ENCODE measurements around the gene XG. TPM values are rescaled to one million over a fixed set of nuclear protein-coding genes. Genes with fewer than 3 reads are reported as not detected.
"Not testable (repeated sequence)": the region's sequence is repeated elsewhere in the genome, so short reads cannot be mapped to it uniquely, and the experiment has no call there.

Gene XG
- total RNA-seq, 2 donors from 2014 or later, result not detected

DNA sequence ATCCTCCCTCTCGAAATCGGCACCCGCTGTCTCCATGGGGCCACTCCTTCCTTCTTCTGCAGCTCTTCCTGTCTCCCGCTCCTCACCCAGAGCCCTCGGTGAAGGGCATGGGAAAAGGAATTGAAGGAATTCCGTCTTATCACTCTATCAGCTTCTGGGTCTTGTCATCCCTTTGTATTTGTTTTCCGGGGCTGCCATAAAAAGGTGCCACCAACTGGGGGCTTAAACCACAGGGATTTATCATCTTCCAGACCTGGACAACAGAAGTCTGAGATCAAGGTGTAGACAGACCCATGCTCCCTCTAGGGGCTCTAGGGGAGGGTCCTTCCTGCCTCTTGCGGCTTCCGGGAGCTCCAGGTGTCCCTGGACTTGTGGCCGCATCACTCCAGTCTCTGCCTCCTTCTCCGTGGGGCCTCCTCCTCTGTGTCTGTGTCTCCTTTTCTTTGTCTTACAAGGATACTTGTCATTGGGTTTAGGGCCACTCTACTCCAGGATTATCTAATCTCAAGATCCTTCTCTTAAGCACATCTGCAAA, 36.7 kb upstream of the XG start:
- DNase-seq (no peak), ATAC-seq (replicated peaks in 1 of 2) (no peak)
- Mint-ChIP-seq H3K9me3 (no peaks in the 10 kb centered on the region), H3K4me3 (peak overlapping the region; percentile 18 to 37), H3K36me3 (ENCODE audit: insufficient read depth in 2 of 2) (peaks cover 16 to 44% of the 10 kb centered on the region in 2 donors), H3K27me3 (ENCODE audit: low read depth) (no peaks in the 10 kb centered on the region), H3K4me1 (ENCODE audit: low read depth) (peaks cover 9% of the 10 kb centered on the region), H3K27ac (peak overlapping the region; percentile 78)

DNA sequence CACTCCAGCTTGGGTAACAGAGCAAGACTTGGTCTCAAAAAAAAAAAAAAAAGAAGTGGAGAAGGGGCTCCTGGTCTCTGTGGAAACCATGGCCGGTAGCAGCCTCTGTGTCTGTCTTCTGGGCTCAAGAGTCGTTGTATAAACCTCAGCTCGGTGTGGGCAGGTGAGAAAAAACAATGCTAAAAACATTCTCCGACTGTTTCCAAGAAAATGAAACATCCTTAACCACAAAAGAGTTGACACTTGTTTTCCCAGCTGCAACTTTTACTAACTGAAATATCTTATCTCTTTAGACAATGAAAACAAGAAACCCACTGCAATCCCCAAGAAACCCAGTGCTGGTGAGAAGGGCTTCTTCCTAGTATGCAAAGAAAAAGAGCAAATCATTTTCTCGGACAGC, 34.5 kb upstream of the XG start:
- Mint-ChIP-seq H3K9me3 (no peaks in the 10 kb centered on the region), H3K4me1 (ENCODE audit: low read depth) (no peaks in the 10 kb centered on the region), H3K27ac (peak overlapping the region; percentile 85), H3K4me3 (peak overlapping the region; percentile 55 to 69), H3K36me3 (ENCODE audit: insufficient read depth in 2 of 2) (peaks cover 17 to 44% of the 10 kb centered on the region in 2 donors), H3K27me3 (ENCODE audit: low read depth) (no peaks in the 10 kb centered on the region)
- peak; percentile 70 to 71 for ATAC-seq (replicated peaks in 1 of 2)
- DNase-seq, result no peak

DNA sequence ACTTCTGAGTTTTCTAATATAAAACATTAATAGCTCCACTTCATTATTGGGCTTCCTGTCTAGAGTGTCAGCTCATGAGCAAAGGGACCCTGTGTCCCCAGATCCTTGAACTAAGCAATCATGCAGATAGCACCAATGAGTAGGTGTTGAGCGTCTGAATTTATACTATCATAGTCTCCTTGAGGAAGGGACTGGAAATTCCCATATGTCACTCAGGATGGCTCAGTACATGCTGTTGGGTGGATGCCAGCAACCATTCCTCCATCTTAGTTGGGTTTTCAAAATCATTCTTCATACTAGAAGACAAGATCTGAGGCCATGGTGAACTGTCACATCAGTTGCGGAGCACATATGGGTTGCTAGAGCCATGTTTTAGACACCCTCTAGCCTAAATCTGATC, 33.0 kb upstream of the XG start:
- H3K36me3 Mint-ChIP-seq (ENCODE audit: insufficient read depth in 2 of 2), result peaks cover 23 to 46% of the 10 kb centered on the region in 2 donors
- DNase-seq (no peak), ATAC-seq (replicated peaks in 1 of 2) (no peak)
- no peak overlapping the region for H3K27ac Mint-ChIP-seq
- H3K9me3 Mint-ChIP-seq, result no peaks in the 10 kb centered on the region
- no peaks in the 10 kb centered on the region for H3K27me3 Mint-ChIP-seq (ENCODE audit: low read depth)
- no peaks in the 10 kb centered on the region for H3K4me1 Mint-ChIP-seq (ENCODE audit: low read depth)
- peak overlapping the region in 1 of 2 donors; percentile 12 for H3K4me3 Mint-ChIP-seq

DNA sequence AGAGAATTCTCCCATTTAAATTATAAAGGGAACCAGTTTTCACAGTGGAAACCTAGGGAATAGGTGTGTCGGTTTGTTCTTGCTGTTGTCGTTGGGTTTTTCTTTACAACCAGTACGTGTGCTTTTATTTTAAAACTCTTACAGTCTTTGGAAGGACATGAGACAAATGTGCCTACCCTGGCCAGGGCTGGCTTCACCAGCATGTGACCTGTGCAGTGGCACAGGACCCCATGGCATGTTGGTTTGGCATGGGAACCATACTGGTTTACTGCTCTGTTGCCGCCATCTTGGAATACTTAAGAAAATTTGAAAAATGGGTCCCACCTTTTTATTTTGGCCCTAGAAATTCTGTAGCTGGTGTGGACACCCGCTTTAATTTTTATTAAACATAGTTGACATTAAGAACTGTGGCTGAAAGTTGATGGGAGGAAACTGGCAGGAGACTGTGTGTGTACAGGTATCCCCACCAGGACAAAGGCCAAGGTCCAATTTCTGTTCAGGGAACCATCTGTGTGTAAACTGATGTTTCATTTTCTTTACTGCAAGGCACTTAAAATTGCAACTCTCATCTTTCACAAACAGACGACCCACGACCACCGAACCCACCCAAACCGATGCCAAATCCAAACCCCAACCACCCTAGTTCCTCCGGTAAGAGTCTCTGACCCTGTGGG, 31.9 kb upstream of the XG start:
- ATAC-seq (replicated peaks in 1 of 2) (no peak), DNase-seq (no peak)
- Mint-ChIP-seq H3K27ac (no peak overlapping the region), H3K4me1 (ENCODE audit: low read depth) (no peaks in the 10 kb centered on the region), H3K36me3 (ENCODE audit: insufficient read depth in 2 of 2) (peaks cover 23 to 44% of the 10 kb centered on the region in 2 donors), H3K9me3 (no peaks in the 10 kb centered on the region), H3K4me3 (no peak overlapping the region), H3K27me3 (ENCODE audit: low read depth) (no peaks in the 10 kb centered on the region)

DNA sequence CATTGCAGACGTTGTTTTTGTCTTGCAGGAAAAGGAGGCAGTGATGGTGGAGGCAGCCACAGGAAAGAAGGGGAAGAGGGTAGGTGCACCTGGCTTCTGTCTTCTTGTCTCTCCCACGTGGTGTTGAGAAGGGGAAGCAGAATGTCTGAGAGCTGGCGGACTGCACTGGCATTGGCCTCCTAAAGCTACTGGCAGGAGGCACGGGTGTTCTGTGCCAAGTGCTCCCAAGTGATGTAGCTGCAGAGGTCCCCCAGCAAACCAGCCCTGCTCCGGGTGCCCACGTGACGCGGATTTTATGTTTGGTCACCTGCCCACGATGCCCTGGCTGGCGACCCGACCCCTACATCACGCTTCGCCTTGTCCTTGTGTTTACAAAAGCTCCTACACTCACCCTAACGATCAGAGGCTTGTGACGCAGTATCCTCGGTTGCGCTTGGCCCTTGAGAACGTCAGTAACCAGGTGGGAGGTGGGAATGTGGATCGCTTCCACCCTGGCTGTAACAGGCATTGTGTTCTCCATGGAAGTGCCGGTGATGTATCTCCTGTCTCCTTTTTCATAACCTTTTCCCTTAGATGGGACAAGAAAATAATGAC, 28.5 kb upstream of the XG start:
- Mint-ChIP-seq H3K27ac (no peak overlapping the region), H3K36me3 (ENCODE audit: insufficient read depth in 2 of 2) (peaks cover 26 to 32% of the 10 kb centered on the region in 2 donors), H3K4me1 (ENCODE audit: low read depth) (no peaks in the 10 kb centered on the region)

DNA sequence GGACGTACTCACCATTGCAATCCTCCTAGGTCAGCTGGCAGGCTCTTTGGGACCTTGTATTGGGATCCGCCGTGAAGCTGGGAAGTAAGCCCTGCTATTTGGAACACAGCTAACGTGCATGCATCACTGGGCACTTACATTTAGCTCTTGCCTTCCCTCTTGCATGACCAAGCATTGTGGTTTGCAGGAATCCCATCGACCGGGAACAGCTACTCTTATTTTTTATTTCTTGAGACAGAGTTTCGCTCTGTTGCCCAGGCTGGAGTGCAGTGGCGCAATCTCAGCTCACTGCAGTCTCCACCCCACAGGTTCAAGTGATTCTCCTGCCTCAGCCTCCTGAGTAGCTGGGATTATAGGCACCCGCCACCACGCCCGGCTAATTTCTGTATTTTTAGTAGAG, 24.6 kb upstream of the XG start:
- H3K27ac Mint-ChIP-seq; H3K4me1 Mint-ChIP-seq (ENCODE audit: low read depth); H3K27me3 Mint-ChIP-seq (ENCODE audit: low read depth); H3K4me3 Mint-ChIP-seq; H3K9me3 Mint-ChIP-seq; ATAC-seq (replicated peaks in 1 of 2); DNase-seq: not testable (repeated sequence)
- peaks cover 14 to 20% of the 10 kb centered on the region in 2 donors for H3K36me3 Mint-ChIP-seq (ENCODE audit: insufficient read depth in 2 of 2)

More for the DNA sequence above, 28.5 kb upstream of the XG start:
- Mint-ChIP-seq H3K9me3 (no peaks in the 10 kb centered on the region), H3K4me3 (no peak overlapping the region), H3K27me3 (ENCODE audit: low read depth) (no peaks in the 10 kb centered on the region)
- no peak for DNase-seq
- no peak for ATAC-seq (replicated peaks in 1 of 2)

DNA sequence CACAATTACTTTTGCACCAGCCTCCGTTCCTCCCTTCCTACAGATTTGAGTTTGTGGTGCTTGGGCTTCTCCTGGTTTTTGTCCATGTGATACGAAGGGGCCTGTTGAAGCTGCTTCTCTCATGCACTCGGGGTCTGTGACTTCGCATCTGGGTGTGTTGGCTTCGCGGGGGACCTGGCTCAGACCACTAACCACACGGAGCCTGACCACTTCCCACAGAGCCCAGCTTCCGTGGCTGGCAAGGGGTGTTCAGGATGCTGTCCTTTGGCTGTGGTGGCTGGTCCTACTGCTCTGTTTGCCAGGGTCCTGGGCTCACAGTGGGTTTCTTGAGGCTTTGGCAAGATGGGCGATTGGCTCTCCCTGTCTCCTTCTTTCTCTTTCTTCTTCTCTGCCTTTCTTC, 19.8 kb upstream of the XG start:
- peaks cover 16 to 34% of the 10 kb centered on the region in 2 donors for H3K36me3 Mint-ChIP-seq (ENCODE audit: insufficient read depth in 2 of 2)
- H3K27me3 Mint-ChIP-seq (ENCODE audit: low read depth), result no peaks in the 10 kb centered on the region
- DNase-seq, result no peak
- no peak overlapping the region for H3K4me3 Mint-ChIP-seq
- H3K27ac Mint-ChIP-seq, result peak overlapping the region; percentile 7
- no peak for ATAC-seq (replicated peaks in 1 of 2)
- H3K9me3 Mint-ChIP-seq, result peaks cover 0 to 3% of the 10 kb centered on the region in 2 donors
- no peaks in the 10 kb centered on the region for H3K4me1 Mint-ChIP-seq (ENCODE audit: low read depth)

DNA sequence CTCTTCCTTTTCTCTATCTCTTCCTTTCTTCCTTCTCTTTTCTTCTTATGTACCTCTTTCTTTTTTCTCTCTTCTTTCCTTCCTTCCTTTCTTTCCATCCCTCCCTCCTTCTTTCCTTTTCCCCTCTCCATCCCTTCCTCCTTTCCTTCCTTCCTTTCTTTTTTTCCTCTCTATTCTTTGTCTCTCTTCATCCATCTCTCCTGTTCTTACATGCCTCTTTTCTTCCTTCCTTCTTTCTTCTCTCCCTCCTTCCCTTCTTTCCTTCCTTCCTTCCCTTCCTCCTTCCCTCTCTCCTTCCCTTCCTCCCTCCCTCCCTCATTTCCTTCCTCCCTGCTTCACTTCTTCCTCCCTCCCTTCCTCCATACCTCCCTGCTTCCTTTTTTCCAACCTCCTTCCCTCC, 19.2 kb upstream of the XG start:
- no peaks in the 10 kb centered on the region for H3K4me1 Mint-ChIP-seq (ENCODE audit: low read depth)
- ATAC-seq (replicated peaks in 1 of 2) (no peak), DNase-seq (no peak)
- H3K9me3 Mint-ChIP-seq, result peaks cover 0 to 3% of the 10 kb centered on the region in 2 donors
- no peak overlapping the region for H3K4me3 Mint-ChIP-seq
- H3K27ac Mint-ChIP-seq, result peak overlapping the region; percentile 88
- no peaks in the 10 kb centered on the region for H3K27me3 Mint-ChIP-seq (ENCODE audit: low read depth)
- H3K36me3 Mint-ChIP-seq (ENCODE audit: insufficient read depth in 2 of 2), result peaks cover 16 to 34% of the 10 kb centered on the region in 2 donors

DNA sequence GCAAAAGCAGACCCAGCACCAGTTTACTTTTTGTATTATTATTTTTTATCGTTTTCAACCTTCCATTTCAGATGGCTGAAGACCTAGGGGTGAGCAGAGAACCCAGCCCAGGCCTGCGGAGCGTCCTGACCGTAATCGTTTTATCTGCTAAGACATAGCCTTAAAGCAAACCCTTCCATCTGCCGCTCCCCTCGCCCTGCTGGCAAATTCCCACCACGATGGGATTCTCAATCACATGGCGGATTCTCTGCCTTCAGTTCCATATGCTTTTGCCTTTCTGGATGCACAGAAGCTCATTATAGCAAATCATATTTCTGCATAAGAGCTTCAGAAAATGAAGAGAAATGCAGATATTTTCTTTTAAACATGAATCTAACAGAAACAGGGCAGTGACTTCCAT, 18.6 kb upstream of the XG start:
- Mint-ChIP-seq H3K4me3 (no peak overlapping the region), H3K36me3 (ENCODE audit: insufficient read depth in 2 of 2) (peaks cover 12 to 30% of the 10 kb centered on the region in 2 donors), H3K27me3 (ENCODE audit: low read depth) (no peaks in the 10 kb centered on the region), H3K27ac (peak overlapping the region; percentile 88), H3K4me1 (ENCODE audit: low read depth) (no peaks in the 10 kb centered on the region), H3K9me3 (peaks cover 0 to 3% of the 10 kb centered on the region in 2 donors)
- no peak for ATAC-seq (replicated peaks in 1 of 2)
- no peak for DNase-seq

DNA sequence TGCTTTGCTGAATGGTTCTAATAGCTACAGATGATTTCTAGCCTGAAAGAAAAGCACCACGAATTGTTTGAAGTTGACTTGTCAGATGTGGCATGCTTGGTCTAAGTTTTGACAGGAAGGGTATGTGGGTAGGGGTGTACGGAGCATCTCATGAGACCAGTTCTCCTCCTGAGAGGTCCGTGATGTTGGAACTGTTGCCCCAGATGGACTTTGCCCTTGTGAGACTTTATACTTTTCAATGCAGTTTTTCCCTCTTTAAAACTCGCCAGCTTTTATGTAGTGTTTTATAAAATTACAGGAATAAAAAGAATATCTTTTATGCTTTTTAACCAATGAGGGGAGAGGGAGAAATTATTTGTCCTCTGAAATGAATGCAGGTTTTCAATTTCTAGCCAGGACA, 16.6 kb upstream of the XG start:
- H3K27me3 Mint-ChIP-seq (ENCODE audit: low read depth), result no peaks in the 10 kb centered on the region
- H3K4me1 Mint-ChIP-seq (ENCODE audit: low read depth), result no peaks in the 10 kb centered on the region
- H3K4me3 Mint-ChIP-seq, result no peak overlapping the region
- DNase-seq, result no peak
- H3K9me3 Mint-ChIP-seq, result peaks cover 0 to 3% of the 10 kb centered on the region in 2 donors
- H3K27ac Mint-ChIP-seq, result peak overlapping the region; percentile 17
- no peak for ATAC-seq (replicated peaks in 1 of 2)
- peaks cover 11 to 25% of the 10 kb centered on the region in 2 donors for H3K36me3 Mint-ChIP-seq (ENCODE audit: insufficient read depth in 2 of 2)

DNA sequence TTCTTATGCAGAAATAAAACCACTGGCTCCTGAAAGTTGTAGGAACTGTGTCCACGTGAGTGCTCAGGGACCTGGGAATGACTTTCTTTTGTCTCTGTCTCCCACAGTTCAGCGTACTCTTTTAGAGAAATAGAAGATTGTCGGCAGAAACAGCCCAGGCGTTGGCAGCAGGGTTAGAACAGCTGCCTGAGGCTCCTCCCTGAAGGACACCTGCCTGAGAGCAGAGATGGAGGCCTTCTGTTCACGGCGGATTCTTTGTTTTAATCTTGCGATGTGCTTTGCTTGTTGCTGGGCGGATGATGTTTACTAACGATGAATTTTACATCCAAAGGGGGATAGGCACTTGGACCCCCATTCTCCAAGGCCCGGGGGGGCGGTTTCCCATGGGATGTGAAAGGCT, 11.2 kb upstream of the XG start:
- H3K4me1 Mint-ChIP-seq (ENCODE audit: low read depth), result no peaks in the 10 kb centered on the region
- H3K9me3 Mint-ChIP-seq, result no peaks in the 10 kb centered on the region
- no peaks in the 10 kb centered on the region for H3K27me3 Mint-ChIP-seq (ENCODE audit: low read depth)
- H3K4me3 Mint-ChIP-seq, result no peak overlapping the region
- ATAC-seq (replicated peaks in 1 of 2) (no peak), DNase-seq (no peak)
- peak overlapping the region; percentile 57 for H3K27ac Mint-ChIP-seq
- peaks cover 6 to 17% of the 10 kb centered on the region in 2 donors for H3K36me3 Mint-ChIP-seq (ENCODE audit: insufficient read depth in 2 of 2)

DNA sequence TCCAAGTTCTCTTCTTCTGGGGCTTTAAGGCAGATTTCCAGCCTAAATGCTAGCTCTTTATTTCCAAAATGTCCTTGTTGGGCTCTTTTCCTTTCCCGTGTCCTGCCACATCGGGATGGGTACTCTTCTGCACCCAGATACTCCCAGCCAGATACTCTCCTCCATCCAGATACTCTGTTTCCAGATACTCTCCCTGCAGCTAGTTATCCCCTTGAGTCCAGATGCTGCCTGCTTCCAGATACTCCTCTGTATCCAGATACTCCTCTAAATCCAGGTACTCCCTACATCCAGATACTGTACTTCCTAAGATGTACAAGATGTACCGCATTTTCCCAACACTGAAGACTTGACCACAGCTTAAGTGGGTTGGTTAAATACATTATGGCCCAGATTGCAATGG, 10.5 kb upstream of the XG start:
- H3K27me3 Mint-ChIP-seq (ENCODE audit: low read depth), result no peaks in the 10 kb centered on the region
- H3K36me3 Mint-ChIP-seq (ENCODE audit: insufficient read depth in 2 of 2), result peaks cover 4 to 17% of the 10 kb centered on the region in 2 donors
- DNase-seq, result no peak
- no peak overlapping the region for H3K4me3 Mint-ChIP-seq
- no peak for ATAC-seq (replicated peaks in 1 of 2)
- H3K4me1 Mint-ChIP-seq (ENCODE audit: low read depth), result no peaks in the 10 kb centered on the region
- H3K27ac Mint-ChIP-seq, result peak overlapping the region; percentile 65
- H3K9me3 Mint-ChIP-seq, result no peaks in the 10 kb centered on the region

DNA sequence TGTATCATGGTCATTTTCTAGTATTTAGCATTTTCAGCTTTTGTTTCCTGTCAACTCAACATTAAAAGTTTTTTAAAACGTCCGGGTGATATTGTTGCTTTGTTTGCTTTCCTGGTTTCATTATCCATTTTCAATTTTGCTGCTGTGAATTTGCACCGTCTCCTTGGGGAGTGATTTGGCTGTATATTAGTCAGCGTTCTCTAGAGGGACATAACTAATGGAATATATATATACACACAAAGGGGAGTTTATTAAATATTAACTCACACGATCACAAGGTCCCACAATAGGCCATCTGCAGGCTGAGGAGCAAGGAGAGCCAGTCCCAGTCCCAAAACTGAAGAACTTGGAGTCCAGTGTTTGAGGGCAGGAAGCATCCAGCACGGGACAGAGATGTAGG, 5.6 kb upstream of the XG start:
- H3K9me3 Mint-ChIP-seq; H3K27me3 Mint-ChIP-seq (ENCODE audit: low read depth); H3K4me3 Mint-ChIP-seq; ATAC-seq (replicated peaks in 1 of 2); DNase-seq; H3K36me3 Mint-ChIP-seq (ENCODE audit: insufficient read depth in 2 of 2); H3K4me1 Mint-ChIP-seq (ENCODE audit: low read depth): not testable (repeated sequence)
- peak overlapping the region; percentile 14 for H3K27ac Mint-ChIP-seq

All from activated T-cell treated with anti-CD3 and anti-CD28 coated beads, Interleukin-2, amount 50 U/mL, for 72 hours (primary cell).